ENCODE data around the gene HMCN2.

GRCh38 chr9:130431536-130432303 is 166.2 kb downstream of the HMCN2 start:
- TF ChIP-seq POLR2AphosphoS5 (IDR thresholded peaks at IDR 0.05) (no peak), CTCF (IDR thresholded peaks at IDR 0.05) (no peak)

All from esophagus muscularis mucosa (tissue), 3 donors.